Mononuclear cell (primary cell): ENCODE data around the gene CREB3L2. TPM values are rescaled to one million over a fixed set of nuclear protein-coding genes. Genes with fewer than 3 reads are reported as not detected.
"Not testable (repeated sequence)": the region's sequence is repeated elsewhere in the genome, so short reads cannot be mapped to it uniquely, and the experiment has no call there.

Source experiments
- H3K27me3 ChIP-seq: 2 replicates; pipeline ENCODE4 v1.6.0; 2011; ENCODE audit warnings: low read length, control low read depth; ENCODE audit not compliant: insufficient read depth
- H3K4me1 ChIP-seq: 2 replicates; pipeline ENCODE4 v1.5.1; 2011; ENCODE audit warnings: mild to moderate bottlenecking, low read length, control low read depth; ENCODE audit not compliant: insufficient read depth
- H3K4me3 ChIP-seq: 2 replicates; pipeline ENCODE4 v1.5.1; 2011; ENCODE audit warnings: mild to moderate bottlenecking, low read length, moderate library complexity
- H3K9me3 ChIP-seq: 2 replicates; pipeline ENCODE4 v1.5.1; 2011; ENCODE audit warnings: low read depth, mild to moderate bottlenecking, control low read depth, low read length
- total RNA-seq: library from RNA; depleted of rRNA; stranded (reverse); fragments of >200 nt; gene quantifications from one replicate; pipeline ENCODE4 v1.2.3, GENCODE V29; 2012

CREB3L2 gene, protein sequence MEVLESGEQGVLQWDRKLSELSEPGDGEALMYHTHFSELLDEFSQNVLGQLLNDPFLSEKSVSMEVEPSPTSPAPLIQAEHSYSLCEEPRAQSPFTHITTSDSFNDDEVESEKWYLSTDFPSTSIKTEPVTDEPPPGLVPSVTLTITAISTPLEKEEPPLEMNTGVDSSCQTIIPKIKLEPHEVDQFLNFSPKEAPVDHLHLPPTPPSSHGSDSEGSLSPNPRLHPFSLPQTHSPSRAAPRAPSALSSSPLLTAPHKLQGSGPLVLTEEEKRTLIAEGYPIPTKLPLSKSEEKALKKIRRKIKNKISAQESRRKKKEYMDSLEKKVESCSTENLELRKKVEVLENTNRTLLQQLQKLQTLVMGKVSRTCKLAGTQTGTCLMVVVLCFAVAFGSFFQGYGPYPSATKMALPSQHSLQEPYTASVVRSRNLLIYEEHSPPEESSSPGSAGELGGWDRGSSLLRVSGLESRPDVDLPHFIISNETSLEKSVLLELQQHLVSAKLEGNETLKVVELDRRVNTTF
- 6.2 TPM for total RNA-seq

GRCh38 chr7:138001529-138002095 lies at the start of gene CREB3L2:
Gene CREB3L2, minus strand, starts transcription at chr7:138002086. Its CDS starts 381 bp downstream, at chr7:138001705.
- no peaks in the 10 kb centered on the region for H3K9me3 ChIP-seq
- peaks cover 44% of the 10 kb centered on the region for H3K4me1 ChIP-seq
- peak within 1 kb of the TSS; percentile 99 for H3K4me3 ChIP-seq
- no peaks in the 10 kb centered on the region for H3K27me3 ChIP-seq

GRCh38 chr7:138049505-138050116 lies 47.7 kb upstream of the CREB3L2 start:
- no peaks in the 10 kb centered on the region for H3K9me3 ChIP-seq
- no peaks in the 10 kb centered on the region for H3K4me1 ChIP-seq
- no peaks in the 10 kb centered on the region for H3K27me3 ChIP-seq
- no peak overlapping the region for H3K4me3 ChIP-seq

GRCh38 chr7:138047907-138048306 lies 46.0 kb upstream of the CREB3L2 start:
- no peaks in the 10 kb centered on the region for H3K9me3 ChIP-seq
- no peaks in the 10 kb centered on the region for H3K27me3 ChIP-seq
- no peak overlapping the region for H3K4me3 ChIP-seq
- no peaks in the 10 kb centered on the region for H3K4me1 ChIP-seq

DNA sequence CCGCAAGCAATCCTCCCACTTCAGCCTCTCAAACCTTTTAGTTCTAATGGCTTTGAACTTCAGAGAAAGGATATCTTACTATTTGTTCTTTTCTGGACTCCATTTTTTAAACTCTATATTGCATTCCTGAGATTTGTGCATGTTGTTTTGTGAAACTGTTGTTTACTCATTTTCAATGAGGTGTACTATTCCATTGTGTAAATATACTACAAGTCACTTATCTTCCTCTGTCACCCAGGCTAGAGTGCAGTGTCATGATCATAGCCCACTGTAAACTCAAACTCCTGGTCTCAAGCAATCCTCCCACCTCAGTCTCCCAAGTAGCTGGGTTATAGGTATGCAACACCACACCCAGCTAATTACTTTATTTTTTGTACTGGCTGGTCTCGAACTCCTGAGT lies 43.0 kb upstream of the CREB3L2 start:
- Histone ChIP-seq H3K9me3 (no peaks in the 10 kb centered on the region), H3K4me1 (no peaks in the 10 kb centered on the region), H3K4me3 (no peak overlapping the region), H3K27me3 (no peaks in the 10 kb centered on the region)

- not testable (repeated sequence) for H3K9me3 ChIP-seq, H3K27me3 ChIP-seq, H3K4me1 ChIP-seq, H3K4me3 ChIP-seq
These were observed 38.2 kb upstream of the CREB3L2 start for GRCh38 chr7:138040063-138040462.

DNA sequence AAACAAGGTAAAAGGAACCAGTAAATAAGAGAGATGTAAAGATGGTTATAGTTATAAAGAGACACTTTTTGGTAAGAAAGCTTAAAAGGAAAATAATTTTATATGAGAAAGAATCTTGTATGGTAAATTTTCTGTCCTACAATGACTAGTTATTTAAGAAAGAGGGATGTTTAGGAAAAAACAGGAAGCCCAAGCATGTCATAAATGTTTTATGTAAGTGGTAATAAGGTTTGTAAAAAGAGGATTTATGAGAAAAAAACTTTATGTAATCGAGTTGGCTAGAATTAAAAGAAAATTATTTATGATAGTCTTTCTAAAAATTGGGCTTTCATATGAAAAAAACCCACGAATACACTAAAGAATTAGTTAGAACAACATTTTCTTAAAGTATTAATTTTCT lies 34.2 kb upstream of the CREB3L2 start:
- H3K9me3 ChIP-seq, result no peaks in the 10 kb centered on the region
- H3K27me3 ChIP-seq, result no peaks in the 10 kb centered on the region
- no peak overlapping the region for H3K4me3 ChIP-seq
- H3K4me1 ChIP-seq, result peaks cover 2% of the 10 kb centered on the region

DNA sequence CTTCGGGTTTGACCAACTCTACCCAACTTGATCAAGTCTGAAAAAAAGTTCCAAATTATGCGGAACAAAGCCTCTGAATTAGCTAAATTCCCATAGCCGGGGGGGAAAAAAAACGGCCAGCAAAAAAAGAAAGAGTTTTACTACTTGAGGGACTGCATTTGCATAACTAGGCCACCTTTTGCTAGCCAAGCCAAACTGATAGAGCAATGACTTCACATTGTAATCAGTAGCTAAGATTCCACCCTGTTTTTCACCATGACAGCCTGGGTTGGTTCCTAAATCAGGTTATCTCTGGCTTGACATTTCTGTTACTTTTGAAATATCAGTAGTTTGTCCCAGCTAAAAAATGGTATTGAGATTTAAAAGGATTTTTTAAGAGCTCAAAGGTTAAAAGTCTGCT lies 31.4 kb upstream of the CREB3L2 start:
- Histone ChIP-seq H3K27me3 (no peaks in the 10 kb centered on the region), H3K4me1 (peaks cover 12% of the 10 kb centered on the region), H3K4me3 (no peak overlapping the region), H3K9me3 (no peaks in the 10 kb centered on the region)

- Histone ChIP-seq H3K4me3 (no peak overlapping the region), H3K4me1 (peaks cover 17% of the 10 kb centered on the region), H3K27me3 (no peaks in the 10 kb centered on the region), H3K9me3 (no peaks in the 10 kb centered on the region)
These were observed 30.9 kb upstream of the CREB3L2 start for GRCh38 chr7:138032770-138033169.

DNA sequence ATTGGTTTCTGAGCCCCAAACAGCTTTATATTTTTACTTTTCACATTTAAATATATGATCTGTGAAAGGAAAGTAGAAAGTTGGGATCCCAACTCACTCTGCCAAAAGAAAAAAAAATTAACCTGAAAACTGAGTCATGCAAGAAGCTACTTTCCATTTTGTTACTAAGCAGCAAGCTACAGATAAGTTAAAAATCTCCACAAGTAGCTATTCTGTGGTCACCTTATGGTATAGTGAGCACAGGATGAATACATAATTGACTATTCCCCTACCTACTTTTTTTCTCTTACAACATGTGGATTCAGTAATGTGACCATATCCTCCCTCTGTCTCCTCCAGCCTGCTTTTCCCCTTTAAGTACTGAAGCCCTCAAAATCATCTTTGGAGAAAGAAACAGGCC lies 30.3 kb upstream of the CREB3L2 start:
- no peak overlapping the region for H3K4me3 ChIP-seq
- peaks cover 23% of the 10 kb centered on the region for H3K4me1 ChIP-seq
- no peaks in the 10 kb centered on the region for H3K27me3 ChIP-seq
- H3K9me3 ChIP-seq, result no peaks in the 10 kb centered on the region

- Histone ChIP-seq H3K9me3 (no peaks in the 10 kb centered on the region), H3K27me3 (no peaks in the 10 kb centered on the region), H3K4me1 (peaks cover 28% of the 10 kb centered on the region)
These were observed 28.9 kb upstream of the CREB3L2 start for GRCh38 chr7:138030679-138031351.

GRCh38 chr7:138029941-138030340 lies 28.1 kb upstream of the CREB3L2 start:
- Histone ChIP-seq H3K4me3 (no peak overlapping the region), H3K4me1 (peaks cover 28% of the 10 kb centered on the region), H3K9me3 (no peaks in the 10 kb centered on the region), H3K27me3 (no peaks in the 10 kb centered on the region)

More at GRCh38 chr7:138030679-138031351, 28.9 kb upstream of the CREB3L2 start:
- H3K4me3 ChIP-seq, result no peak overlapping the region

- Histone ChIP-seq H3K4me3 (no peak overlapping the region), H3K4me1 (peaks cover 28% of the 10 kb centered on the region), H3K9me3 (no peaks in the 10 kb centered on the region), H3K27me3 (no peaks in the 10 kb centered on the region)
These were observed 27.2 kb upstream of the CREB3L2 start for GRCh38 chr7:138029126-138029525.

DNA sequence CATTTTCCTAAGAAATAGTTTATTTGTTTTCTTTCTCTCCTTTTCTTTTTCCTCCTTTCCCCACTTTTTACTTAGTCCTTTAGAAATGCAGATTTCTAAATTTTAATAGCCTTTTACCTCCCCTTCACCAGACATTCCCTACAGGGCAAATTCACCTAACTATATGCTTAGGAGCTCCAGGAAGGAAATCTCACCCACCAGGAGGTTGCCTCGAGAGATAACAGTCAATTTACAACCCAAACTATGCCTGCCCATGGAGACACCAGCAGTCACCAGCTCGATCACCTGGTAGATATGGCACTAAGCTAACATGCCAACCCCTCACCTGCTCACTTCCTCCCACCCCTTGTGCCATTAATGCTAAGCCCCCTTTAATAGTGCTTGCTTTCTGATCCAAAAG lies 25.2 kb upstream of the CREB3L2 start:
- Histone ChIP-seq H3K27me3 (no peaks in the 10 kb centered on the region), H3K4me3 (no peak overlapping the region), H3K4me1 (peaks cover 28% of the 10 kb centered on the region), H3K9me3 (no peaks in the 10 kb centered on the region)

GRCh38 chr7:138025215-138026186 lies 23.6 kb upstream of the CREB3L2 start:
- no peaks in the 10 kb centered on the region for H3K9me3 ChIP-seq
- no peak overlapping the region for H3K4me3 ChIP-seq
- H3K4me1 ChIP-seq, result peaks cover 26% of the 10 kb centered on the region
- H3K27me3 ChIP-seq, result no peaks in the 10 kb centered on the region
